MV-4-11 (cell line): Measurements from ENCODE around the gene PAM.
"Not testable (repeated sequence)": the region's sequence is repeated elsewhere in the genome, so short reads cannot be mapped to it uniquely, and the experiment has no call there.

Experiments used
- DNase-seq: peaks from one replicate; lab custom pipeline; 2025; lab: John Stamatoyannopoulos, UW

Gene PAM

GRCh38 chr5:102941111-102941510 is 186.0 kb downstream of the PAM start:
- no peak for DNase-seq

DNA sequence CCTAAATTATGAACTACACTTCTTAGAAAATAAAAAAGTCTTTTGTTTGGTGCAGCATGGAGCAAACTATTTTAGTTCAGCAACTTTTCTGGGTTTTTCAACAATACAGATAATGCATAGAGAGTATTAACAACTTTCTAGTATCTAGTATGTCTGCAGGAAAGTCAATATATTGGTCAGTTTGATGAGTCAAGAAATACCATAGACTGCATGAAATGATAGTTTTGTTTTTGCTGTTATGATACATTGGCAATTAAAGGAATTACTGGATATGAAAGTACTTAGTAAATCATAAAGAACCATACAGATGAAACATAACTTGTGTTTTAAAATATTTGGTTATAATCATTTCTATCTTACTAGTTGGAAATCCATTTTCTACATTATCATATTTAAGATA is 191.3 kb downstream of the PAM start:
- no peak for DNase-seq

DNA sequence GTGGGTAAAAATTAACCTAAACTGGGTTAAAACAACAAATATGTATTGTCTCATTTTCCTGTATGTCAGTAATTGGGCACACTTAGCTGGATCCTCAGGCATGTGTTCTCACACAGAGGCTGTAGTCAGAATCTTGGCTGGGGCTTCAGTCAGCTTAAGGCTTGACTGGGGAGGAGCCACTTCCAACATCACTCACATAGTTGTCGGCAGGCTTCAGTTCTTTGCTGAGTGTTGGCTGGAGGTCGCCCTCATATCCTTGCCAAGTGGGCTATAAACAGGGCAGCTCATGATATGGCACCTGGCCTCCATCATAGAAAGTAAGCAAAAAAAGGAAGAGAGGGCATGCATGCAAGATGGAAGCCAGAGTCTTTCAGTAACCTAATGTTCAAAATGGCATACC is 191.9 kb downstream of the PAM start:
- DNase-seq, result no peak

- no peak for DNase-seq
These were observed 200.4 kb downstream of the PAM start for GRCh38 chr5:102955488-102955887.

DNA sequence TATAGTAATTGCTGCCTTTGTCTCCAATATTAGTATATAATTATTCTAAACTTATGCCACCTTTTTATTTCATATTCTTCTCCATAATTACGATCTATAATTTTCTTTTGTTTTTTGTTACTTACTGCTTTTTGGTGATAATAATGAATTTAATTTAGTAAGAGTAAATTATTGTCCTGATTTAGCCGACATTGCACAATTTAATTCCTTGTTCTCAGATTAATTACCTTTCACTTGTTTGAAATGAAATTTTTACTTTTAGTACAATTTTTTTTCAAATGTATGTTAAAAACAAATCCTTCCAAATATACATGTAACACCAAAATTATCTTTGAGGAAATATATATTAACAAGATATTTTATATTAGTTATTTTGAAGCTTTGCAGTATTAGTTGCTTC is 201.5 kb downstream of the PAM start:
- DNase-seq, result no peak

DNA sequence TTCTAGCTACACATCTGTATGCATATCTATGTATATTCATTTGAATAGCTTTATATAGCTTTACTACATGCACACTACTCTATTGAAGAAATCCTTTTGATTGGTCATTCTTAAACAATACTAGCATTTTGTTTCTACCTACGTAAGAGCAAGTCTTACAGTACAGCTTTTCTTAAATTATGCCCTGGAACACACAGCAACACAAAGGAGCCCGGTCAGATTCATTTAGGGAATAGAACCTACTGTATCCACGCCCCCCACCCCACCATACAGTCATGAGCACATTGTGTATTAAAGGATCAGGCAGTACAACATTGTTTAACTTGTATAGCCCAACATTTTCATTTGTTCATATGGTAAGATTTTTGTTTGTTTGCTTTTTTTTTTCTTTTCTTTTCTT is 202.0 kb downstream of the PAM start:
- no peak for DNase-seq

GRCh38 chr5:102958481-102959011 is 203.4 kb downstream of the PAM start:
- DNase-seq, result no peak

DNA sequence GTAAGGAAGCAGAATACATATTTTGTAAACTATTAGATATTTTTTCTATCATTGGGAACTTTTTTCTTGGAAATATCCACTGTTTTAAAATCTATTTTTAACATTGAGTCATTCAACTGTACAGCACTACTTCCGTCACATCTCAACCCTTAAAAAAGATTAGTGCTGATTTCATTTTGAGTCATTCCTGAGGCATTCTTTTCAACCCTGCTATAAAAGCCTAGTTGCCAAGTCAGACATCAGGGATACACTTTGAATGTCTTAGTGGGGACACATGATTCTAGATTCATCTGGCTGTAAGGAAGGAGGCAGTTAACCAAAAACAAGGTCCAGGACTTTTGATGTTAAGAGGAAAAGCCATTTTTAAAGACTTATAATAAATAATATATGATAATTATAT is 203.9 kb downstream of the PAM start:
- peak; percentile 64 for DNase-seq

DNA sequence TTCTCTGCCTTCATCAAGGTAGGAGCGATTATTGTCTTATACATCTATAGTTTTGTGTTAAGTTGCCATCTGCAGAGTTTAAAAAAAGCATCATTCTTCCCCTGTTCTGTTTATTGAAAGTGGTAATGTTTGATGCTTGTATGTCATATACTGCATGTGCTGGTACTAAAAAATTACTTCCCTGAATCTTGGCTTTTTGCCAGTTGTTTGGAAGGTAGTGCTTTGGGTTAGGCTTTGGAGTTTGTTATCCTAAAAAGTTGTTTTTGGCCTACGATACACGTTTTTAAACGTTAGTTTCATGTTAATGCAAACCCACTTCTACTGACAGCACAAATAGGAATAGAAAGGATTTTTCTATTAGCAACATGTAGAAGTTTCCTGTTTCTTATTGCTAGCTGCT is 206.6 kb downstream of the PAM start:
- DNase-seq, result no peak

- no peak for DNase-seq
These were observed 210.5 kb downstream of the PAM start for GRCh38 chr5:102965653-102966052.

DNA sequence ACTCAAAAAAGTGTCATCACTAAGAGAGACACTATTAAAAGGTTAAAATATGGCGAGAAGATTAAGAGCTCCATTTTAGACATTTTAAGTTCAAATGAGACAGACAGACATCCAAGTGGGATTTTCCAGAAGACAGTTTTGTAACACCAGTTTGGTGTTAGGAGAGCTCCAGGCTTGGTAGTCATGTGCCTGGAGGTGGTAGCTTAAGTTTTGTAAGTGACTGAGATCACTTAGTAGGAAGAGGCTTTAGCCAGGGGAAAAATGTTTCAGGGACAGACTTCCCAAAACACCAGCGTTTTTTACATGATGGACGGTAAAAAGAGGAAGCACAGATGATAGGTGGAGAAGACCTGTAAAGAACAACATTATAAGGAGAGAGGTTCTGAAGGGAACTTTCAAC is 214.5 kb downstream of the PAM start:
- no peak for DNase-seq

DNA sequence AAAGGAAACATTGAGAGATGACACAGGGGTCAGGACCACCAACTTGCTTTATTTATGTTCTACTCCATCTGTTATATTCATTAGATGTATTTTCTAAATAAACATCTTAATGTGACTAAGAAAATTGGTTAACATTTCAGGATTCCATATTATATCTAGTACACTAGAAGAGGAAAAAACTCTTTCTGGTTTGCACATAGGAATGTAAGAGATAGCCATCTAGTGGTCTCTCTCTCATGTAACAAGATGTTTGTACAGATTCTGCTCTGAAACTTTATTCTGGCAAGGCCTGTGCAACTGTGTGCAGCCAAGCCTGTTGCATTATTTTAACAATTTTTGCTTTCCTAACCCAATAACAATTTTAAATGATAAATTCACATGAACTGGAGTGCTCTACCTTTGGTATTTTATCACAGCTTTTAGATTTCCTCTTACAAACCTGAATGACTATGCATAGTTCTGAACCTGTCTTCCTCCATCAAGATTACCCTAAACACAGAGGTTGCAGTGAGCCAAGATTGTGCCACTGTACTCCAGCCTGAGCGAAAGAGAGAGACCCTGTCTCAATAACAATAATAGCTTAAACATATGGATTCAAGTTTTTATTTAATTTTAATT is 216.7 kb downstream of the PAM start:
- peak; percentile 29 for DNase-seq

DNA sequence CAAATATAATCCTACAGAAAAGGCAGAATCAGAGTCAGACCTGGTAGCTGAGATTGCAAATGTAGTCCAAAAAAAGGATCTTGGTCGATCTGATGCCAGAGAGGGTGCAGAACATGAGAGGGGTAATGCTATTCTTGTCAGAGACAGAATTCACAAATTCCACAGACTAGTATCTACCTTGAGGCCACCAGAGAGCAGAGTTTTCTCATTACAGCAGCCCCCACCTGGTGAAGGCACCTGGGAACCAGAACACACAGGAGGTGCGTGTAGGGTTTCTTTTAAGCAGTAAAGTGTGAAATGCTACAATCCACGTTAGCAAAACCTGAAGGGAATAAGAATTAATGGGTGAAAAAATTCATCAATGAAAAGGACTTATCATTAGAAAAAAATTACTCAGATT is 219.1 kb downstream of the PAM start:
- DNase-seq, result no peak

DNA sequence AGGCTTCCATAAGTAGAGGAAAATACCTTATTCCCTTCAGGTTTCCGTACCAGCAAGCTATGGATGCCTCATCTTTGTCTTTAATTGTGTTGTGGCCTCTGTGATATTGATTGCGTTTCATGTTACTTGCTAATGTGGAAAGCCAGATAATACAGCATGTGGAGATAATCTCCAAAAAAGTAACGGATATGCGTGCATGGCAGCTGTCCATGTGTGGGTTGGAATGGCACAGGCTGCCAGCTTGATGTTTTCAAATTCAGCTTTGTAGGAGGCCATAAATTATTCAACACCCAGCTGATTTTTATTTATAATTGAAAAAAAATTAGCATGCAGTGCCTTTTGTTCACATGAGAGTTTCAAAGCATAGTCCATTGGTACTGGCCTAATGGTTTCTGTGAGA is 219.9 kb downstream of the PAM start:
- no peak for DNase-seq

DNA sequence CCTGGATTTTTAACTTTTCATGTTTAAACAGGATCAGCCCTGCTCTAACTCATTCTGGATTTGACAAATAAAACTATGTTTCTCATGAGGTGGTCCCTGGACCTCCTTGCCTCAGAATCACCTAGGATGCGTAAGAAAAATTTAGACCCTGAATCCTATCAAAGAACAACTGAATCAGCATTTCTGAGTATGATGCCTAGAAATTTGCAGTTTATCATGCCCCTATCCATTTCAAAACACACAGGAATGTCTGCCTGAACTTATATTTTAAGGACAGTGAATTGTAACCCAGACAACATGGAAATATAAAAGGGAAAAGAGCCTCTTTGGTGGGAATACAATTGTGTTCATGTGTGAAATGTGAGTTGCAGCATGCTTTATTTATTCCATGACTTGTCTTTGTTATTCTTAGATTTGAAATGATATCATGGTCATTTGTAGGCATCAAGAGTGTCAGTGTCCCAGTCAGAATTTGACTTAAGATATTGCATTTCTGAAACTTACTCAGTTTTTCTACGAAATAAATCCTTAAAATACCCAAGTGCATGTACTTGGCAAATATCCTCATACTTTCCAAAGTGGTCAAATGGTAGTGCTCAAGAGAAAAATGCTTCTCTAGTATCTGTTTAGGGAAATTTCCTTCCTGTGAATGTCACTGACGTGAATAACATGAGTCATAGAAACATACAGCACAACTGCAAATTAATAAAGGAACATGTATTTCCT is 220.5 kb downstream of the PAM start:
- no peak for DNase-seq

DNA sequence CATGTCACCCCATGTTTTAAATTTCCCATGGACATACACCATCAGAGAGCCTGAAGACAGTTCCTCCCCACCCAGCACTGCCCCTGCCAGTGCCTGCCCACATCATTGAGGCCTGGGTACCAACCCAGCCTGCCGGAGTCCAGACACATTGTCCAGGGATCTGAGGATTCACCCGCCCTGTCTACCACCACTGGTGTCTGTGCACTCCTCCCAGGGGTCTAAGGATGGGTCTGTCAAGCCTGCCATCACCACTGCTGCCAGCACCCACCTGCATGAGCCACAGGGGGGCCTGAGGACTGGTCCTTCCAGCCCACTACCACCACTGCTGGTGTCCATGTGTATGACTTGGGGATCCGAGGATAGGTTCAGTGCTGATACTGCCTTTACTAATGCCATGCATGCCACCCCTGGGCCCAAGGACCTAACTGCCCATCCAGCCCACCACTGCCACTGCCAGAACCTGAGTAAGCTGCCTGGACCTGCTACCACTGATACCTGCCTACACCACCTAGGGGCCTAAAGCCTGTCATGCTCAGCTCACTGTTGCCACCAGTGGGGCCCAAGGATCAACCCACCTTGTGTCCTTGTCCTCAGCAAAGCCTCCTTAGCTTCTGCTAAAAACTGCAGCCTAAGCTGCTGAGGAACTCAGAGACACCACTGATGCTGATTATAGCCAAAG is 227.0 kb downstream of the PAM start:
- DNase-seq, result no peak

DNA sequence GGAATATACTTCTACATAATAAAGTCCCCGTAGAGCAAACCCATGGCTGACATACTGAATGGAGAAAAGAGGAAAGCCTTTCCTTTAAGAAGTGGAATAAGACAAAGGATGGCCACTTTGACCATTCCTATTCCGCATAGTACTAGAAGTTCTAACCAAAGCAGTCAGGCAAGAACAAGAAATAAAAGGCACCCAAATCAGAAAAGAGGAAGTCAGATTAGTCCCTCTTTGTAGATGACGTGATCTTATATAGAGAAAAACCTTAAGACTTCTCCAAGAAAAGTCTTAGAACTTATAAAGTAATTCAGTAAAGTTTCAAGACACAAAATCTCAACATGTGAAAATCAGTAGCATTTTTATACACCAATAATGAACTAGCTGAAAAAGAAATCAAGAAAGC is 231.0 kb downstream of the PAM start:
- peak; percentile 41 for DNase-seq

DNA sequence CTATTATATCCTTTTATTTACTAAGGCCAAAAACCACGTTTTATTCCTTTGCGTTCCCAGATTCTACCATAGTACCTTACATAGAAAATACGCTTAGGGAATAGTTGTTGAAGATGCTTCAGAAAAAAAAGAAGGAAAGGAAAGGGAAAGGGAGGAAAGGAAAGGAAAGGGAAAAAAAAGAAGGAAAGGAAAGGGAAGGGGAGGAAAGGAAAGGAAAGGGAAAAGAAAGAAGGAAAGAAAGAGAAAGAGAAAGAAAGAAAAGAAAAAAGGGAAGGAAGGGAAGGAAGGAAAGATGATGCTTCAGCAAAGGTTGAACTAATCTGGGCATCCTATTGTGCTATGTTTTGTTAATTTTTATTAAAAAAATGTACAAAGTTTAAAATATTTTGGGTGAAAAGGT is 233.4 kb downstream of the PAM start:
- DNase-seq, result no peak

DNA sequence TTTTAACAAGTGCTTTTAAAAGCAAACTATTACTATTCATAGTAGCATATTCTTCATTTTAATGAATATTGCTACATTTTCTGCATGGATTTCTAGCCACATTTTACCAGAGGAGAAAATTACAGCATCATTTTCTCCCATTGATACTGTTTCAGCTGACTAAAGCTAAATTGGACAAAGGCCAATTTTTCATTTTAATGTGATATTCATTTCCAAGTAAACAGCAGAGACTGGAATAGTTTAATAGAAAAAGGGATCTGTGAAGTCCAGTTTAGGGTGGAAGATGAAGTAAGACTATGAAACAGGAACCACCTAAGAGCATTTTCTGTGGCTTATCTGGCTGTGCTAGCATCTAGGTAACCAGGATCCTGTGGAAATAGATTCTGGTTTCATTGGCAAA is 236.7 kb downstream of the PAM start:
- peak; percentile 18 for DNase-seq

DNA sequence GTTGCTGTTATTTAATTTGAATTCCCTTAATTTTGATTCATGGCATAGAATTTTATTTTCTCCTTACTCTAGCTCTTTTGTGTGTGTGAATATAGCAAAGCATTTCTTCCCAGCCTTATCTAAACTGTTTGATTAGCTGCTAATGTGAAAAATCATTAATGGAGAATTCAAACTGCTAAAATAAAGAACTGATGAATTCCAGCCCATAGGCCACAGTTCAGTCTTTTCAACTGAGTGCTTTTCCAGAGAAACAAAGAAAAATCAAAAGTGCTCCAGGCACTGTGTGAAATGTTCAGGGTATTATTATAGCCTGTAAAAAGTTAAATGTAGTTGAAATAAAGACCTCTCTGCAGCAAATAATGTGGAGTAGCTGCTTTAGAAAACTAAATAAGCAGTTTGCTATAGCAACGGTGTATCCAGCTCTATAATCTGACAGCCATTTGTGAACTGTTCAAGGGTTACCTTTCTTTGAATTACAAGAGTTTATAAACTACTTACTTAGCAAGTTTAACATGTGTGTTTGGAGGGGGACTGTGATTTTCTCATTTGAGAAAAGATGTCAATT is 241.0 kb downstream of the PAM start:
- no peak for DNase-seq

DNA sequence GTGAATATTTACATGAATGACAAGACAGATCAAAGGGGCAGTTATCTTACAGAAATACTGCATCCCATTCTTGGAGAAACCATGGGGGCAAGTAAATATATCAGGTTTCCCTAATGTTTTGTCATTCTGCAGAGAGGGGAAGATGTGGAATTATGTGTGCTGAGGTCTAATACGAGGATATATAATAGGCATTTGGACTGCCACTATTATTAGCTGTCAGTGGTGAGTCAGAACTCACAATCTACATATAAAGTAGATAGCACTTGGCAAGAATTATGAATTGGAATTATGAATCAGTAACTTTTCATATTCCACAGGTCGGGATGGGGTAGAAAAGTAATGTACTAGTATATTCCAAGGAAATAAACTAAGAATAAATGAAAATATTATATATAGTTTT is 243.1 kb downstream of the PAM start:
- DNase-seq, result no peak

- no peak for DNase-seq
These were observed 244.1 kb downstream of the PAM start for GRCh38 chr5:102999191-102999590.

GRCh38 chr5:102999621-103000020 is 244.5 kb downstream of the PAM start:
- DNase-seq, result not testable (repeated sequence)
